Measurements from ENCODE around the gene HOPX.
"Not testable (repeated sequence)": the region's sequence is repeated elsewhere in the genome, so short reads cannot be mapped to it uniquely, and the experiment has no call there.

The HOPX gene

DNA sequence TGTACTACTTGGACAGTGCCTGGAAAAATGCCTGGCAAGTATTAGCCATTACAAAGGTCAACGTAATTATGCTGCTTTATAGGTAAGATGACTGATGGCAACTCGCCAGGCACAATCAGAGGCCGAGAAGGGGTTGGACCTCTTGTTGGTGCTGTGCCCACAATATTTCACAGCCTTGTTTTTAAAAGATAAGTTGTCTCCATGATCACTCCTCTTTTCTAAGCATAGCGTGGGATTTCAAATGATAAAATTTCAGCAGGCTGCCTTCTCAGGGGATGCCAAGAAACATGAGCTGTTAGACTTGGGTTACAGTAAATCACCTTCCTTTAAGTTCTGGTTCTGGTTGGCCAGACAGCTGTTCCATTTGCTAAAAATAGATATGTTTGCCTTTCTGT lies 26.9 kb downstream of the HOPX start:
- no peak for DNase-seq (ENCODE audit: low read depth)

- no peak for DNase-seq (ENCODE audit: low read depth)
Measured at GRCh38 chr4:56653461-56654237, 27.4 kb downstream of the HOPX start.

GRCh38 chr4:56652196-56652595 lies 28.9 kb downstream of the HOPX start:
- no peak for DNase-seq (ENCODE audit: low read depth)

DNA sequence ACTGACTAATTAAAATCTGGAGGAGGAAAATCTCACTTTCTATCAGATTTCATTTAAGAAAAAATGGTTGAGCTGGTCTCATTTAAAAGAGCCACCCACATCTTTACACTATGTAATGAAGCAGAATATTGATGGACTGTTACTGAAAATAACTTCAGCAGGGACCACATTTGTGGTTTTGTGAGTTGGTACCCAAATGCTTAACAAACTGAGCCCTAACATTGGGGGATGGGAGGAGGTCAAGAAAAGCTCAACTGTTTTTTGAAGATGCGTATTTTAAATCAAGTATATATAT lies 30.1 kb downstream of the HOPX start:
- DNase-seq (ENCODE audit: low read depth) = no peak

- no peak for DNase-seq (ENCODE audit: low read depth)
Measured at GRCh38 chr4:56650262-56651055, 30.6 kb downstream of the HOPX start.

GRCh38 chr4:56649445-56650261 lies 31.4 kb downstream of the HOPX start:
- no peak for DNase-seq (ENCODE audit: low read depth)

DNA sequence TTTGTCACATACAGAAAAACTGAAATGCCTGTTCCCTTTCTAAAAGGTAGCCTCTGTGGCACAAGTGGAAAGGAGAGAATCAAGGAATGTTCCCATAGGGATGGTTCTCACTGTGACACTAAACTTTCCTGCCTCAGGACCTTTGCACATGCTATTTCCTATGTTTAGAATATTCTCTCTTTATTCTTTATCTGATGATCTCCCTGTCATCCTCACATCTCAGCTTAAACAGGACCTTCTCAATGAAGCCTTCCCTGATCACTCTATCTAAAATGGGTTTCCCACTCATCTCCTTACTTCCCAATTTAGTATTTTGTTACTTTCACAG lies 32.3 kb downstream of the HOPX start:
- DNase-seq (ENCODE audit: low read depth) = no peak

- DNase-seq (ENCODE audit: low read depth) = no peak
Measured at GRCh38 chr4:56648021-56648823, 32.9 kb downstream of the HOPX start.

DNA sequence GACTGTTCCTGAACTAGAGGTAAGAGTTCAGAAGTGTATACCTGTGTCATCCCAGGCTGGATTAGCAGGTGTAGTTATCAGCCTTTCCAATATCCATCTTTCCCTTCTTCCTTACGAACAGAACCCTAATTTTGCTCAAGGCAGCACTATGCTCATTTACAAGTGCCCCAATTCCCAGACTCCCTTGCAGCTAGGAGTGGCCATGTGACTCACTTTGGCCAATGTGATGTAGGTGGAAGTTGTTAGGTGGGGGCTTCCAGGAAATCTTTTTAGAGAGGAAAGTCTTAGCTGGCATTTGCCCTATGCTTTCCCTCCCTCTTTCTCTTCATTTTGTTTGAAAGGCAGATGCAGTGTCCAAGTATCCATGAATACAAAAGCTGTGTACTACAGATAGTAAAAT lies 34.8 kb downstream of the HOPX start:
- DNase-seq (ENCODE audit: low read depth) = no peak

DNA sequence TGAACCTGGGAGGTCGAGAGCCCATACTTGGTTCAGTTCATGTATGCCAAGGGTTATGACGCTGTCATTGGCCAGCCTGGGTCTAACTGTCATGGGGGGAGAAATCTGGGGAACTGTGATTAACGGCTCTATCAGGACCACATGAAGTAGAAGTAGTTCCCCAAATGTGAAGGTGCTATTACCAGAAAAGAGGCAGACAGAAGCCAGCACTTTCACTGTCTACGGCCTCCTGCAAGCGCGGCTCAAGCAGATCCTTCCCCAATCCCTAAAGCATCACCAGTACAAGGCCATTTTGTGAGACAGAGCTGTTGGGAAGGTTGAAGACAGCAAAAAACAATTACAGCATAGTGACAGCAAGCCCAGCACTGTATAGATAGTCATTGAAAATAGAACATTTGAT lies 37.5 kb downstream of the HOPX start:
- DNase-seq (ENCODE audit: low read depth) = no peak

- peak; percentile 76 for DNase-seq (ENCODE audit: low read depth)
Measured at GRCh38 chr4:56641494-56642051, 39.5 kb downstream of the HOPX start.

DNA sequence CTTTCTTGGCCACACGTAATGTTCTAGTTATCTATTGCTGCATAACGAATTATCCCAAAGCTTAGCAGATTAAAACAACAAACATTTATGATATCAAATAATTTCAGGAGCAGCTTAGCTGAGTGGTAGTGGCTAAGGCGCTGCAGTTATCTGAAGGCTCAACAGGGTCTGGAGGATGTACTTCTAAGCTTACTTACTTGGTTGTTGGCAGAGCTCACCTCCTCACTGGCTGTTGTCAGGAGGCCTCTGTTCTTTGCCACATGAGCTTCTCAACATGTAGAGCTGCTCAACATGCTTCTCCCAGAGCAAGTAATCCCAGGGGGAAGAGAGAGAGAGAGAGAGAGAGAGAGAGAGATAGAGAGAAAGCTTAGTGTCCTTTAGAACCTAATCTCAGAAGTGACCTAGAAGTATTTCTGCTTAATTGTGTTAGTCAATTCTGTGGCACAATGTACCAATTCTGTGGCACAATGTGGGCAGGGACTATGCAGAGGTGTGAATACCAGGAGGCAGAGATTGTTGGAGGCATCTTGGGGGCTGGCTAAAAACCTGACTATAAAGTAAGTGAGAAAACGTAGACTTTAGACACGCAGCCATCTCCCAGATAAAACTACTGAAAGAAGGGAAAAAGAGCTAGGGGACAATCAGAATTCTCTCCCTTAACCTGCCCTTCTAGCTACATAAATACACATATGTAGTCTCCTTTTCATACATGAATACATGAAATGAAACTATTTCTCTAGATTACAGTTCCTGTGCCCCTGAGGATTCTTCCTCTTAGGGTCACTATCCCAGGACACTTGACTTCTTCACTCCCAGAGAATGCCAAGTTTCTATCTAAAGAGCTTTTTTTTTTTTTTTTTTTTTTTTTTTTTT lies 40.2 kb downstream of the HOPX start:
- DNase-seq (ENCODE audit: low read depth) = no peak

DNA sequence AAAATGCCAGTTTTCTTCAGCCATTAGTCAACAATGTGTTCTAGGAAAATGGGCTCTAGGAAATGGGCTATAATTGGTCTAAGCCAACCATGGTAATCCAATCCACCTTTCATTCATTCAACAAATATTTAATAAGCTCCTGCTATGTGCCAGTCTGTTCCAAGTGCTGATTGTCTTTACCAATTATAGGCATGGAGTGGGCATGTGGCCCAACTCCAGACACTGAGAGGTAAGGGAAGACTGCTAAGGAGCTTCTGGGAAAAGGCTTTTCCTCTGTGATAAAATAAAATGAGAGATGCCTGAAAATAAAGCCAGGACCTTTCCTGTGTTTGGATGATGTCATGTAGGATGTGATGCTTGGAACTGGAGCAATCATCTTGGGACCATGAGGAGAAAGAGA lies 43.3 kb downstream of the HOPX start:
- DNase-seq (ENCODE audit: low read depth) = no peak

GRCh38 chr4:56637154-56637553 lies 43.9 kb downstream of the HOPX start:
- DNase-seq (ENCODE audit: low read depth) = no peak

GRCh38 chr4:56634954-56635353 lies 46.1 kb downstream of the HOPX start:
- DNase-seq (ENCODE audit: low read depth) = not testable (repeated sequence)

- no peak for DNase-seq (ENCODE audit: low read depth)
Measured at GRCh38 chr4:56633486-56633885, 47.6 kb downstream of the HOPX start.

DNA sequence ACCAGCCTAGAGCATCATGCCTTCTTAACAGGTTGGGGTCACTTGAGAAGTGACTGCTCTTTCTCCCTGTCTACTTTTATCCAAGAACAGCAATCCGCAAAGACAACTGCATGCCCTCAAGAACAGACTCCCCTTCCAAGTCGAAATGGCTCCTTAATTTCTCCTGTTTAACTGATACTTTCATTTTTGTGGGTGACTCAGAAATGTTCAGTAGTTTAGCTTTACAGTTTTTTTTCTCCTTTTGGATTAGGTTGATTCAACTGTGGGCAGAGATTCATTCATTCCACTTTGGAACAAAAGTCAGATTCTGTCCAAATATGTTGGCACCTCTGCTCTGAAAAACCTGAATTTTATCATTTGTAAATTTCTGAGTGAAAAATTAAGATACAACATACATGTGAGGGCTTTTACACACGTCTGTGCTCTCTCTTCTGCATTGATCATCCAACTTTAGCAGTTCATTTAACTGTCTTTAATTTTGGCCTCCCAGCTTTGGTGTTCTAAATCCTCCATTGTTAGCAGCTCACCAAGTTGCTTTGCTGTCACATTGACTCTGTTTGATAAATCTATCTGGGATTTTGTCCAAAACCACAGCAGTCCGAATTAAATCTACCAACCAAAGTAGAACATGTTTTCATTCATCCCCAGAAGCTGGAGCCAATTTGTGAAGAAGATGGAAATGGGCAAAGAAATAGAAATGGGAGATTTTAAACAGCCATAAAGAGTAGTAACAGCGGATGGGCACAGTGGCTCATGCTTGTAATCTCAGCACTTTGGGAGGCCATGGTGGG lies 50.0 kb downstream of the HOPX start:
- no peak for DNase-seq (ENCODE audit: low read depth)

GRCh38 chr4:56628592-56628991 lies 52.5 kb downstream of the HOPX start:
- no peak for DNase-seq (ENCODE audit: low read depth)

- DNase-seq (ENCODE audit: low read depth) = no peak
Measured at GRCh38 chr4:56627985-56628384, 53.1 kb downstream of the HOPX start.

- DNase-seq (ENCODE audit: low read depth) = no peak
Measured at GRCh38 chr4:56627375-56627774, 53.7 kb downstream of the HOPX start.

All from non-pigmented ciliary epithelial cell (primary cell).